GM20431 (cell line): ENCODE data around the gene OR4D1.
"Not testable (repeated sequence)": the region's sequence is repeated elsewhere in the genome, so short reads cannot be mapped to it uniquely, and the experiment has no call there.

Experiments
- in situ Hi-C: fragments of 300-500 bp; cut with MseI, MboI; formaldehyde crosslinking; loops from one replicate; pipeline ENCODE4 v1.15.0; 2020; ENCODE audit warnings: low sequenced_read_pairs; ENCODE audit not compliant: unreplicated experiment

OR4D1 gene

DNA sequence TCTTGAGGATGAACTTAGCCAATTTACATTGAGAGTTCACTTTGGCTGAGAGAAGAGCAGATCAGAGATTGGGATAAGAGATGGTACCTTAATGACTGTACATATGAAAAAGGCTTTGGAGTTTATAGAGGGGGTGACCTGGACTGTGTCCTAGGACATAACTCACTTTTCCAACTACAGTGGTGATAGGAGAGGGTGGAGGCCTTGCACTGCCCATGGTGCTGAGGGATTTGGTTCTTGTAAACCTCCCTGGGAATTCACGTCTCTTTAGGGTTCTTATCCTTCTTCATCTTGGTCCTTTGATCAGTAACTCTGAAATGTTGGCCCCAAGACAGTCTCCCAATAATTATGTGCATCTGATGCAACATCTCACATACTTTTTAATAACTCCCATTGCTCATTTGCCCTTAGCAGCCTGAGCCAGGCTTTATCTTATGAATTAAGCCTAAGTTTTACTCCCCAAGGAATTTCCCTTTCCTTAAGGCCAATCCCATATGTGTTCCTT, at the start of gene OR4D1:
Gene OR4D1, plus strand, starts transcription at position 455 of the 505 bp plus-strand sequence. CDS start 6,770 bp downstream, outside the sequence.
- in situ Hi-C loops = no loop called here

- in situ Hi-C loops = no loop called here
These were observed 47.7 kb upstream of the OR4D1 start for GRCh38 chr17:58100506-58100905.

DNA sequence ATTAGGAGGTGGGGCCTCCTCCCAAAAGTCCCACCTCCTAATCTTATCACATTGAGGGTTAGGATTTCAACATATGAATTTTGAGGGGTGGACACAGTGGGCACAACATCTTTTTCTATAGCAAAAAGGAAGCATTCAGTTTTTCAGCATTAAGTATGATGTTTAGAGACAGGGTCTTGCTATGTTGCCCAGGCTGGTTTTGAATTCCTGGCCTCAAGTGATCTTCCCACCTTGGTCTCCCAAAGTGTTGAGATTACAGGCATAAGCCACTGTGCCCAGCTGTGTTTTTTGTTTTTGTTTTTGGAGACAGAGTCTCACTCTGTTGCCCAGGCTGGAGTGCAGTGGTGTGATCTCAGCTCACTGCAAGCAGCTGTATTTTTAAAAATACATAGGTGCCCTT, 46.3 kb upstream of the OR4D1 start:
- in situ Hi-C loops = not testable (repeated sequence)

DNA sequence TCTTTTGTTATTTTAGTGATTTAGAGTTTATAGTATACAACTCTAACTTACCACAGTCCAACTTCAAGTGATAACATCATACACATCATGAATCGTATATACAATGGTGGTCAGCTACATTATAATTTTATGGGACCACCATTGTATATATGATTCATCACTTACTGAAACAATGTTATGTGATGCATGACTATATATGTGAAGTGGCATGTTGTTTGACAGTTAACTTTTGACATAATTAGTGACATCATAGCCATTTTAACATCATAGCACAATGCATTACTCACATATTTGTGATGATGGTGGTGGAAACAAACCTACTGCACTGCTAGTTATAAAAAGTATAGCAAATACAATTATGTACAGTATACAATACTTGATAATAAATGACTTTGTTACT, 43.1 kb upstream of the OR4D1 start:
- in situ Hi-C loops = no loop called here

DNA sequence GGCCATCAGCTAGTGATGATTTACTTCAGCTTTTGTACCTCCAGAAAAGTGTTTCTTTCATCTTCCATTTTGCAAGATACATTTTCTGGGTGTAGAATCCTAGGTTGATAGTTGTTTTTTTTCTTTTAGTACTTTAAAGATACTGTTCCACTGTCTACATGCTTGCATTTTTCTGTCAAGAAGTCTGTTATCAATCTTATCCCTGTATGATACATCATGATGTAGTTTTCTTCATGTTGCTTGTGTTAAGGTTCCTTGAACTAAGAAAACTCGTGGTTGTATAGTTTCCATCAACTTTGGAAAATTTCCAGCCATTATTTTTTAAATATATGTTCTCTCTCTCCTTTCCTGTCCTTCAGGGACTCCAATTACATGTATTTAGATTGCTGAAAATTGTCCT, 40.9 kb upstream of the OR4D1 start:
- in situ Hi-C loops = no loop called here

DNA sequence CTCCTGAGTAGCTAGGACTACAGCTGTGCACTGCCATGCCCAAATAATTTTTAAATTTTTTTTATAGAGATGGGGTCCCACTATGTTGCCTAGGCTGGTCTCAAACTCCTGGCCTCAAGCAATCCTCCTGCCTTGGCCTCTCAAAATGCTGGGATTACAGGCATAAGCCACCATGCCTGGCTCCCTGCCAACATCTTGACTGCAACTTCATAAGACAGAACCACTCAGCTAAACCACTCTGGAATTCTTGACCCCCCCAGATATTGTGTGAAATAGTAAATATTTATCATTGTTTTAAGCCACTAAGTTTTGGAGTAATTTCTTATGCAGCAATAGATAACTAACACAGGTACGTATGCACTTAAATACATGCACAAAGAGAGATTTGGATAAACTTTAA, 39.0 kb upstream of the OR4D1 start:
- in situ Hi-C loops = no loop called here

DNA sequence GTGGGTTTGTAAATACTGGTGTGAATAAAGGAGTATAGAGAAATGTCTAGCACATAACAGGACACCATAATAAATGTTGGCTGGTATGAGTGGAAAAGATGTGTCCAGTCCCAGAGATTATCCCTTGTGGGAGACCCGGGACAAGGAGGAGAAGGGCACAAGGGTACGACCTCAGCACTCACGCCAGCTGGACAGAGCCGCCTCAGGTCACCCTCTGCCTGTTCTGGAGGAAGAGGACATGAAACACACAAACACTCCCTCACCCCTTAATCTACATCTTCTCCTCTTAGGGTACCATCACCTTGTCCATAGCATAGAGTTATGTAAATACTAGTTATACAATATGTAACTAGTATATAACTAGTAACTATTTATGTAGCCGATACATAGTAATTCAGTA, 38.2 kb upstream of the OR4D1 start:
- in situ Hi-C loops = loop anchor here (10.0 kb wide), 1 partner anchor 255 kb away; the partner anchor contains the start of gene MRPS23

DNA sequence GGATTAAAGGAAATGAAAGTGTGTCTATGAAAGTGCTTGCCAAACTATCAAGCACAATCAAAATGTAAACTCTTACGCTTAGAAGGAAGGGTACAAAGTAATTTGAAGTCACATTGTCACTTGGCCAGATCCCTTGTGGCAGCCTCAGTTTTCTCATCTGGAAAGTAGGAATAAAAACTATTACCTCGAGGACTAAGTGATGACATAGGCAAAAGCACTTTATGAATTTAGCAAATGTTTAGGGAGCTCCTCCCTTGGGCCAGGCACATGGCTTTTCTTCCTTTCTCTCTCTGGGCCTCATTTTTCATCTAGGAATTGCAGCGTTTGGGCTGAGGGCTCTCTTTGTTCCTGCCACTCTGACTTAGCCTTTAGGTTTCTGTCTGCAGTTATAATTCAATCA, 36.5 kb upstream of the OR4D1 start:
- in situ Hi-C loops = loop anchor here (10.0 kb wide), 1 partner anchor 257 kb away; the partner anchor contains the start of gene MRPS23

- in situ Hi-C loops = loop anchor here (10.0 kb wide), 1 partner anchor 258 kb away; the partner anchor contains the start of gene MRPS23
These were observed 35.1 kb upstream of the OR4D1 start for GRCh38 chr17:58112970-58113631.

GRCh38 chr17:58113947-58114346, 34.2 kb upstream of the OR4D1 start:
- in situ Hi-C loops = loop anchor here (10.0 kb wide), 1 partner anchor 259 kb away; the partner anchor contains the start of gene MRPS23

- in situ Hi-C loops = loop anchor here (10.0 kb wide), 1 partner anchor 263 kb away; the partner anchor contains the start of gene MRPS23
These were observed 30.8 kb upstream of the OR4D1 start for GRCh38 chr17:58117382-58117781.

DNA sequence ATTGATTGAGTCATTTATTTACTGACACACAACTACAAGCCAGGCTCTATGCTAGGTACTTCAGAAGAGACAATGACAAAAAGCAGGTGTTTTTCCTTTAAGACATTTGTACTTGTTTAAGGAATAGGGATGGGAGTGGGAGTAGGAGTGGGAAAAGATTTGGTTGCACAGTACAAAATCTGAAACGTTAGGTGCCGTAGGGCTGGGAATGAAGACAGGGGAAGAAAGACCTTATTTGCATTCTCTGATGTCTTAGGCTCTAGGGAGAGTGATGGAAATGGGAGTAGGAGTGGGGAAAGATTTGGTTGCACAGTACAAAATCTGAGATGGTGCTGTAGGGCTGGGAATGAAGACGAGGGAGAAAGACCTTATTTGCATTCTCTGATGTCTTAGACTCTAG, 28.7 kb upstream of the OR4D1 start:
- in situ Hi-C loops = loop anchor here (10.0 kb wide), 1 partner anchor 265 kb away; the partner anchor contains the start of gene MRPS23

DNA sequence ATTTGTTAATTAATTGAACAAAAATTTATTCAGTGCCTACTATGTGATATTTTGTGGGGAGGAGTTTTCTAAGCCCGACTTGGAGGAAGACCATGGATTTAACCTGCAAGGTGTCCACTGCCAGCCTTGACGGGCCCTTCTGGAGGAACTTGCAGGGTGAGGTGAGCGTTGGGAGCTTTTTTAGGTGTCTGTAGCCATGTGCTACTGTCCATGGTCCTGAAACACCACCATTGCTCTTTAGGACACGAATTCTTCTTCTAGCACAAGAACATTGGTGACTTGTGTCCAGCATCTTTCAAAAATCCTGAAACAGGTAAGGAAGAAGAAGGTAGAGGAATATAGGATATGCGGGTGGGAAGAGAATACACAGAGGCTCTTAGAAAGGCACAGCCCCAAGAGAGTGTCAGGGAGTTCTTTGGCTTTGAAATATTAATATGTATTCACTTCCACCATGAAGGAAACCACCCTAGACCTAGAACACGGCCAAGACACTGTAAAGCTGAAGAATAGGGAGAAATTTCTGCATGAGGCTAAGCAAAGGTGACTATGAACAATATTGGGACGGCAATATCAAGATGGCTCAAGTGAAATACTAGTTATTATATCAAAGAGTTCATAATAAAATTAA, 27.9 kb upstream of the OR4D1 start:
- in situ Hi-C loops = no loop called here

- in situ Hi-C loops = no loop called here
These were observed 26.3 kb upstream of the OR4D1 start for GRCh38 chr17:58121925-58122324.

- in situ Hi-C loops = no loop called here
These were observed 20.3 kb upstream of the OR4D1 start for GRCh38 chr17:58127846-58128245.

DNA sequence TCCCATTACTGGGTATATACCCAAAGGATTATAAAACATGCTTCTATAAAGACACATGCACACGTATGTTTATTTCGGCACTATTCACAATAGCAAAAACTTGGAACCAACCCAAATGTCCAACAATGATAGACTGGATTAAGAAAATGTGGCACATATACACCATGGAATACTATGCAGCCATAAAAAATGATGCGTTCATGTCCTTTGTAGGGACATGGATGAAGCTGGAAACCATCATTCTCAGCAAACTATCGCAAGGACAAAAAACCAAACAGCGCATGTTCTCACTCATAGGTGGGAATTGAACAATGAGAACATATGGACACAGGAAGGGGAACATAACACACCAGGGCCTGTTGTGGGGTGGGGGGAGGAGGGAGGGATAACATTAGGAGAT, 15.5 kb upstream of the OR4D1 start:
- in situ Hi-C loops = not testable (repeated sequence)

DNA sequence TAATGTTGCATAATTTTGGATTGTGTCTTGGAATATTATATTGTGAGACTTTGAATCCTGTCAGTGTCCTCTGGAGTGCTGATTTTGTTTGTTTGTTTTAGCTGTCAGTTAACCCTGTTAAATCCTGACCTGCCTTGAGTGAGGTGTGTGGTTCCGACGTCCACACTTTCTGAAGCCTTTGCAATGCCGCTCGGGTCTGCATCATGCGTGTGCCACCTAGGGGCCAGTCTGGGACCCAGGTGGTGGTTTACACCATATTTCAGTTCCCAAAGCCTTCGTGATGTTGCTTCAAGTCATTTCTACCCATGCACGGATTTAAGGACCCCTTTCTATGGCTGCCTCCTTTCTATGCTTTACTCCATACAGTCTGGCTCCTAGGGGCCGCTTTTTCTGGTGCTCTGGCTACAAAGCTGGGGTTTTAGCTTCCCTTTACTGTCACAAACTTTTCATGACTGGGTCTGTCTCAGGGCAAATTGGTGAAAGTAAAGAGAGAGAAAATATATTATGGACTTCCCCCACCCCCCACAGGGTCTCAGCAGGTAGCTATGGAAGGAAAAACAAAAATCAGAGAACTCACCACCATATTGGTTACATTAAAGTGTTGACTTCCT, 11.4 kb upstream of the OR4D1 start:
- in situ Hi-C loops = no loop called here

DNA sequence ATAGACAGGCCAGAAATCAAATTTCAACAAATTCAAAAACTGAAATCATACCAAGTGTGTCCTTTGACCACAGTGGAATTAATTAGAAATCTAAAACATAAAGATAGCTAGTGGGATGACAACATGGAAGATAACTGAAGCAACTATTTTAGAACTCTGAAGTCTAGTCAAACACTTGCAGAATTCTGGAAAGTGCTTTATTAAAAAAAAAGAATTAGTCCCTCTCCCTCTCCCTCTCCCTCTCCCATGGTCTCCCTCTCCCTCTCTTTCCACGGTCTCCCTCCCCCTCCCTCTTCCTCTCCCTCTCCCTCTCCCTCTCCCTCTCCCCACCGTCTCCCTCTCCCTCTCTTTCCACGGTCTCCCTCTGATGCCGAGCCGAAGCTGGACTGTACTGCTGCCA, 6.7 kb upstream of the OR4D1 start:
- in situ Hi-C loops = no loop called here

GRCh38 chr17:58143335-58143734, 4.8 kb upstream of the OR4D1 start:
- in situ Hi-C loops = not testable (repeated sequence)

GRCh38 chr17:58144801-58145200, 3.4 kb upstream of the OR4D1 start:
- in situ Hi-C loops = no loop called here

DNA sequence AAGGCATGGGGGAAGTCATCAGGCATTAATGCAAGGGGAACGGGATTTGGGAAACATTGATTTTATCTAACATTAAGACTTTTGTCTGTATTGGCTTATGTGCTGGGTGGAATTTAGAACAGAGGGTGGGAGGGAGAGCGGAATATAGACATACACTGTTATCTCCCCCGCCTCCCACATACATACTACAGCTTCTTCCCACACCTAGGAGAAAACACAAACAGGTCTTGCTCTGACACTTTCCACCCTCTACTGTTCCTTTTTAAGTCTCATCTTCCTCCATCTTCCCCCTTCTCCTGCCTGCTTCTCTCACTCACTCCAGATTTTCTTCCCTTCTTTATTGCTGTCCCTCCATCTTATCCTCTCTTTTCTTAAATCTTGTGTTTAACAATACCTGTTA, 425 bp downstream of the OR4D1 start:
- in situ Hi-C loops = no loop called here
